Measurements from ENCODE around the gene SNCAIP.

Gene SNCAIP

DNA sequence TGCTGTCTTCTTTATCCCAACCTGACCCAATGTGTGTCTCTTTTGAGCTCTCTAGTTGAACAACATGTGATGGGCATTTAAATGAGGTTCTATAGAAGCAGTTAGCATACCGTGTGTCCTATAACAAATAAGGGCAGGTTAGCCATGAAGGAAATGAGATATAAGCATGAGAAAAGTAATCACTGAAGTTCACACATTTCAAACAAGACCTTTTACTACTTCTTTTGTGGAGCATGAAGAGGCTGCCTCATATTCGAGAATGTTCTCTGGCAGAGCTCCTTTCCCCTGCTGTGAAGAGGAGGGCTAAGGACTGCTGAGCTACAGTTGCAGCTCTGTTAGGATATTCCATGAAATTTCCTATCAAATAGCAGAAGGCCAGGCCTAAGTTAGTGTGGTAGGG, 15.2 kb upstream of the SNCAIP start:
- peak; percentile 42 for FAIRE-seq
- no peak for DNase-seq (ENCODE audit: insufficient read length)
- TF ChIP-seq TAF1 (IDR thresholded peaks at IDR 0.05; ENCODE audit: borderline replicate concordance, low read depth, low read length) = no peak

DNA sequence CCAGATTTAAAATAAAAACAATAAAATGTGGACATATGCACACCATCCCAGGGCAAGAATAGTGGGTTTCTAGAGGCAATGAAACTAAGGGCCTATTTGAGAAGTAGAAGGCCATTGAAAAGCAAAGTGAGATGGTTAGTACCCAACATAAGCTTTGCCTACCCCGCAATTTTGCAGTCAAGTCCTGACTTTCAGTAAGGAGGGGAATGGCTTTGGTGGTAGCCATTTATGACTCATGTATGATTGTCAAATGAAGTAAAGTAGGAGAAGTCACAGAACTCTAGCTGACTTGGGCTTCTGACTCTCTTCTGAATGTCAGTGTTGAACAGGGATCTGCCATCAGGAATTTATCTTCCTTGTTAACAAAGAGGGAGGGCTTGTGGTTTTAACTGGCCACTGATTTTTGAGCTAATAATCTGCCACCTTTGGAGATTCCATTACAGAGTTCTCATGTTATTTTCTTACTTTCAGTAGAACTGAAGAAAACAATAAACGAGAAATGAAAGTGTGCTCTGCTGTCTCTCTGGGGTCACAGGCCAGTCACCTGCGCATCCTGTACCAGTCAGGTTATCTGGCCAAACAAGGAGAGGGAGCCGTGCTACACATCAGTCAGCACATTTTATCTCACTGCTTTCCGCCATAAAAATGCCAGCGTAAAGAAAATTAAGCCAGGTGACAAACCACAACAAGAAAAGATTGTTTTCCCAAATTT, 14.3 kb upstream of the SNCAIP start:
- FAIRE-seq (peak; percentile 91), DNase-seq (ENCODE audit: insufficient read length) (no peak)
- TF ChIP-seq TAF1 (IDR thresholded peaks at IDR 0.05; ENCODE audit: borderline replicate concordance, low read depth, low read length) (no peak), POLR2A (IDR thresholded peaks at IDR 0.05; ENCODE audit: low read depth, low read length) (no peak), POLR2AphosphoS5 (IDR thresholded peaks at IDR 0.05; ENCODE audit: low read depth, low read length) (no peak)

DNA sequence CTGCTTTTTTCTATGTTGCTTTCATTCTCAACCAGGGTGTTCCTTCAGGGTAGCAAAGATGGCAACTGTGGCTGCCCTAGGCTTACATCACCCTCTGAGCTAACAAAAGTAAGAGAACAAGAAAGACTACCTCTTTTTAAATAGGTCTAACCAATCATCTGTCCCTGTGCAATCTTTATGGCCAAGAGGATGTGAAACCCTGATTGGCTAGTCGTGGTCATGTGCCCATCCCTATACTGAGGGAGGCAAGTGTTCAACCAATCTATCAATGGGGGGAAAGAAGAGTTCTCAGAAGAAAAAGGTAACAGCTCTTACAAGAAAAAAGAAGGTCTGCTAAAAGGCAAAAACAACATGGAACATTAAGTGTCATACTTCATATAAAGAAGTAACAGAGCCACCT, 11.7 kb upstream of the SNCAIP start:
- DNase-seq (ENCODE audit: insufficient read length) = no peak
- TF ChIP-seq POLR2AphosphoS5 (IDR thresholded peaks at IDR 0.05; ENCODE audit: low read depth, low read length) (no peak), POLR2A (IDR thresholded peaks at IDR 0.05; ENCODE audit: low read depth, low read length) (no peak), TAF1 (IDR thresholded peaks at IDR 0.05; ENCODE audit: borderline replicate concordance, low read depth, low read length) (no peak)
- peak; percentile 70 for FAIRE-seq

DNA sequence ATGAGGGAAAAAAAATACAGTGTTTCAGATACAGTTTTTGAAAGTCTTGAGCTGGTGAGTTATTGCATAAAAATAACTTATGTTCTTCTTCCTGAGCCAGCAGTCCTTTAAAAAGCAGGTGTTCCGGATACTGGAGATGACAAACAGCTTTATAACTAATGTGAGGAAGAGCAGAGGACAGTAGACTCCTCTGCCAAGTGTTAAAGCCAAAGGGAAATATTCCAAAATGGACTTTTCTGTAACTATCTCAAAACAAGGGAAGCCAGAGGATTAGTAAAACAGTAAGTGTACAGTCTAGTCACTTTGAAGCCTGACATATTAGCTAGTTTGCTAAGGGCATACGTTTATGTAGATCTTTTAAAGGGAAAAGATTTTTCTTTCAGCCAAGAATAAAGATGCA, 11.0 kb upstream of the SNCAIP start:
- FAIRE-seq (no peak), DNase-seq (ENCODE audit: insufficient read length) (no peak)
- TF ChIP-seq POLR2AphosphoS5 (IDR thresholded peaks at IDR 0.05; ENCODE audit: low read depth, low read length) (no peak), POLR2A (IDR thresholded peaks at IDR 0.05; ENCODE audit: low read depth, low read length) (no peak), TAF1 (IDR thresholded peaks at IDR 0.05; ENCODE audit: borderline replicate concordance, low read depth, low read length) (no peak)

DNA sequence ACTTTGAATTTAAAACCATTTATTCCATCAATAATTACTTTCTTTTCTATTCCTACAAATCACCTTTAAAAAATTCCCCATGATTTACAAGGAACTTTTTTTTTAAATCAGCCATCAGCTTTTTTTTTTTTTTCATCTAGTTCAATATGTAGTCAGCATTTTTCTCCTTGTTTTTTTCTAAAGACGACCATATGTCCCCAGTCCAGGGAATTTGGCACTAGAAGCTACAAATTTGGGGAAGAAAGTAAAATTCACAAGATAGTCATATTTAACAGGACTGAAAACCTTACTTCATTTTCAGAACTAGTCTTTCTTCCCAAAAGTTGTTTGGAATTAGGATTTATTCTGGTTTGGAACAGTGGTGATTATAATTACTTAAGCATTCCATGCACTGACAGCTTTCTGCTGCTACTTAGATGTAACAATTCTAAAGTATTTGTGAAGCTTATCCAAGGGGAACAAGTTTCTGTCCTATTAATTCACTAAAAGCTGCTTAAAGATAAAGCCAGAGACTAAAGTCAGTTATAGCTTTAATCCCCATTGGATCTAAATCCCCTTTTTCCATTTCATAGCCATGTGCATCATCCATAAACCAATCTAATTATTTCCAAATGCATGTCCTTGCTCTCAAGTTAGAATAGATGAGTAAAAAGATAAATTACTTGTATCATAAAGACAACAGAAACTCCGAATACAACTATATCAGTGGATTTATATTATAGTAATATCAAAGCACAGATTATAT, 7.4 kb upstream of the SNCAIP start:
- TF ChIP-seq TAF1 (IDR thresholded peaks at IDR 0.05; ENCODE audit: borderline replicate concordance, low read depth, low read length) (no peak), POLR2A (IDR thresholded peaks at IDR 0.05; ENCODE audit: low read depth, low read length) (no peak), POLR2AphosphoS5 (IDR thresholded peaks at IDR 0.05; ENCODE audit: low read depth, low read length) (no peak)
- FAIRE-seq = no peak
- no peak for DNase-seq (ENCODE audit: insufficient read length)

DNA sequence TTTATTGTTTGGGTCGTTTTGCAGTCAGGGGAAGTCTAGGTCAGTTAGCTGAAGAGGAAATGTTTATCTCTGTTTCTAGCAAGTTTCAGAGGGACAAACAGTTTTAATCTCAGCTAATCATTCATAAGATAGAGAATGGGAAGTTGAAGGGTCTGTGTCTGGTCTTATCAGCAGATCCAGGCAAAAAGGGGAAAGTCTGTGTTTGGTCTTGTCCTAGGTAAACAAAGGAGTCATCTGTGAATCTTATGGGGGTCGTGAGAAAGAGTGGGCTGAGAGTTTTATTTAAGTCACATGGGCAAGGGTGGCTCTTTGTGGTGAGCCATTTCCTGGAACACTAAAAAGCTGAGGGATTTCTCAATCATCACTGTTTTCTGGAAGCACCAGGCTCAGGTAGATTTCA, 5.6 kb upstream of the SNCAIP start:
- no peak for TF ChIP-seq POLR2A (IDR thresholded peaks at IDR 0.05; ENCODE audit: low read depth, low read length)
- no peak for DNase-seq (ENCODE audit: insufficient read length)
- FAIRE-seq = peak; percentile 68

DNA sequence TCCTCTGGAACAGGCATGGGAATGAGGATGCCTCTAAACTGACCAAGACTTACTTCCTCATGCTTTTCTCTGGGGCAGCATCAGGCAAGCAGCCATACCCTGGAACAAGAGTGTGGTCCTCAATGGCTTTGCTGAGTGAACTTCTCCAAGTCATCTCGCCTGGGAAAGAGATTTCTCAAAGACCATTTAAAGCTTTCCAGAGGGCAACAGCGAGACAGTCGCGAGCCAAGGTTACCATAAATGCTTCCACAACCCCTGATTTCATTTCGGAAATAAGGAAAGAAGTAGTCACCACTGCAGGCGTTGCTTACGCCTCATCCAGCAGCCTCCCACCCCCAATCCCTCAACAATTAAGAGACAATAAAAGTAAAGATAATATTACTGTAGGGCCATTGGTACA, 1.1 kb upstream of the SNCAIP start:
- no peak for FAIRE-seq
- no peak for DNase-seq (ENCODE audit: insufficient read length)
- TF ChIP-seq POLR2A (IDR thresholded peaks at IDR 0.05; ENCODE audit: low read depth, low read length) = no peak
- no peak for TF ChIP-seq TAF1 (IDR thresholded peaks at IDR 0.05; ENCODE audit: borderline replicate concordance, low read depth, low read length)
- no peak for TF ChIP-seq POLR2AphosphoS5 (IDR thresholded peaks at IDR 0.05; ENCODE audit: low read depth, low read length)

DNA sequence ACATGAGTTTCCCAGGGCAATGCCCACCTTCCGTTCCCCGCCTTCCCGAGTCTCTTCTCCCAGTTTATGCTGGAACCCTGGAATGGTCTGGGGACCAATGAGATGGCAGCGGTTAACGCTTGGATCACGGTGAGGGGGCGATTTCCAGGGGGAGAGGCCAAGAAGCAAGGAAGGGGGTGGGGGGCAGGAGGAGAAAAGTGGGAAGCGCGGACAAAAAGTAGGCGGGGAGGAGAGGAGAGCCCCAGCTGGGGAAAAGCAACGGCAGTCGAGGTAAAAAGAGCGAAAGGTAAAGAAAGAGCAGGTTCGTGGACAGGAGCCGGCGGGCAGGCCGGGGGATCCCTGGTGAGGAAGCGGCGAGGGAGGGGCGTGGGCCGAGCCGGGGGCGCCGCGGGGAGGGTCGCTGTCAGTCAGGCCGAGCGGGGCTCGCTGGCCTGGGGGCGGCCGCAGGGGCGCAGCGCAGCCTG, 508 bp upstream of the SNCAIP start:
- DNase-seq (ENCODE audit: insufficient read length) = no peak

DNA sequence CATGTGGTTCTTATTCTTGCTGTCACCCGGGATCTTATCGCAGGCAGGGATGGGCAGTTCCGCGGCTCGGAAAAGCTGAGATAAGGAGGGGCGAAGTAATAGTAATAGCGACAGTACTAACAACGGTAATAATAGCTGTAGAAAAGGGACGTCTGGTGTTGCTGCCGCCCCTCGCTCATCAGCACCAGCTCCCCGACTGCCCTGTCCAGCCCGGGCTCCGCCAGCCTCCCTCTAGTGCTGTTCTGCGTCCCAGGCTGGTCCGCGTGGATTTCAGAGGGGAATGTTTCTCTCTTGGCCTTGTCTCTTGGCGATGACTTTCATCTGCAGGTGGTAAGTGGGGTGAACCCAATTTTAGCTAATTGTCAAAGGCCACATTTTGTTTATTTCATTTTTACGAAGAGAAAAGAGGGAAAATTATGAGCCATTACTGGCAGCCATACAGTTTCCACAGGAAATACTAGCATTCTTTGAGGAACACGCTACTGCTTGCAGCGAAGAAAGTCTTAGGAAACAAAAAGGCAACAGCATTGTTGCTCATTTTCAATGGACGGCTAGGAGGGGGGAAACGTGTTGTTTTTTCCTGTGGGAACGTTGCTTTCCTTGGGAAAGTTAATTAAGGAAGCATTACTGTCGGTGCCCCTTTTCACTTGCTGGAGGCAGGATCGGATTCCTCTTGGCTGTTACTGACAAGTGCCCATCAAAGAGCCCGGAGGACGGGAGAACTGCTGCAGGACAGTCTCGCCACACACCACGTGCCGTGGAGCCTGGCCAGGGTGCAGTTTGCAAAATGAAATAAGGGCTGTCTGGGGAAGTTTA, 762 bp downstream of the SNCAIP start:
- DNase-seq (ENCODE audit: insufficient read length) (no peak), FAIRE-seq (no peak)
- TF ChIP-seq POLR2AphosphoS5 (IDR thresholded peaks at IDR 0.05; ENCODE audit: low read depth, low read length) (no peak), POLR2A (IDR thresholded peaks at IDR 0.05; ENCODE audit: low read depth, low read length) (no peak), TAF1 (IDR thresholded peaks at IDR 0.05; ENCODE audit: borderline replicate concordance, low read depth, low read length) (no peak)

More for the DNA sequence above, 508 bp upstream of the SNCAIP start:
- TF ChIP-seq POLR2AphosphoS5 (IDR thresholded peaks at IDR 0.05; ENCODE audit: low read depth, low read length) (no peak), TAF1 (IDR thresholded peaks at IDR 0.05; ENCODE audit: borderline replicate concordance, low read depth, low read length) (no peak), POLR2A (IDR thresholded peaks at IDR 0.05; ENCODE audit: low read depth, low read length) (no peak)
- FAIRE-seq = peak; percentile 64

DNA sequence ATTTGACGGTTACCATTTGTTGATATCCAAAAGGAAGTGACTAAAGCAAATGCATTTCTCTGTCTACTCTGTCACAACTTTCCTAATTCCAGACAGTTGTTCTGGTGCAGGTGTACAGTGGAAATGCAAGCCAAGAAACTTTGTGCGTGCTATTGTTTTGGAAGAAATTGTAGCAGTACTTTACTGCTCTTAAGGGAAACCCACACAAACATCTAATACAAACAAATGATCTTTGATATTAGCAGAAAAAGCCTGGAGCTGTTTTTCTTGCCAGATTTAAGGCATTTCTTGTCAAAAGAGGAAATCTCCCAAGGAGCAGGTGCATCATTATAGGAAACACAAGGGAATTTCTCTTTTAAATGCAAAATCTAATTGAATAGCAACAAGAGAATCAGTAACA, 2.0 kb downstream of the SNCAIP start:
- no peak for DNase-seq (ENCODE audit: insufficient read length)
- no peak for TF ChIP-seq POLR2AphosphoS5 (IDR thresholded peaks at IDR 0.05; ENCODE audit: low read depth, low read length)
- TF ChIP-seq POLR2A (IDR thresholded peaks at IDR 0.05; ENCODE audit: low read depth, low read length) = no peak
- TF ChIP-seq TAF1 (IDR thresholded peaks at IDR 0.05; ENCODE audit: borderline replicate concordance, low read depth, low read length) = no peak
- FAIRE-seq = no peak

DNA sequence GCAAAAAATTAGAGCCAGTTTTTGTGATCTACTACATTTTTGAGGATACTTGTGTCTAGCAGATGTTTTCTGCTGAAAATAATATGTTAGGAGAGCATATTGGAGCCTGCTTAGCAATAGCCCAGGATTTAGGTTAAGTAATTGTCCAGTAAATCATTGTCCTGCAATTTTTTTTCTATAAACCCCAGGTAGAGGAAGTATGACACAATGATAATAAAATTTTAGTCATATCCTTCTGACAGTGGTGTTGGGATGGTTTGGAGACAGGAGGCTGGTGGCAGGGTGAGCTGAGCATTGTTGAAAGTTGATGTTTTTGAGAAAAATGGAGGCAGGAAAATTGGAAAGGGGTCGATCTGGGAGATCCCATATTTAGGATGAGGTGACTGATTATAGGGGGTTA, 3.5 kb downstream of the SNCAIP start:
- no peak for DNase-seq (ENCODE audit: insufficient read length)
- TF ChIP-seq TAF1 (IDR thresholded peaks at IDR 0.05; ENCODE audit: borderline replicate concordance, low read depth, low read length) (no peak), POLR2A (IDR thresholded peaks at IDR 0.05; ENCODE audit: low read depth, low read length) (no peak), POLR2AphosphoS5 (IDR thresholded peaks at IDR 0.05; ENCODE audit: low read depth, low read length) (no peak)
- FAIRE-seq = no peak

All from GM12892 (cell line).